Stimulated activated CD8-positive, alpha-beta memory T cell treated with anti-CD3 and anti-CD28 coated beads, Interleukin-4, amount 100 ng/mL, for 24 hours (primary cell): Measurements from ENCODE around the gene MREG.

Source experiments
- DNase-seq: peaks from one replicate; pipeline ENCODE4 v3.0.0-alpha.2; 2020; ENCODE audit warnings: low read depth

The MREG gene

GRCh38 chr2:216013080-216013909 is at the start of gene MREG:
TSS of gene MREG (minus strand) at chr2:216013551. CDS start at chr2:216013327, 224 bp downstream.
- DNase-seq, result peak; percentile 78

GRCh38 chr2:216059233-216059834 is 46.0 kb upstream of the MREG start:
- DNase-seq, result no peak

GRCh38 chr2:216057688-216058193 is 44.4 kb upstream of the MREG start:
- DNase-seq, result peak; percentile 30

- DNase-seq, result no peak
Measured at GRCh38 chr2:216056739-216057138, 43.4 kb upstream of the MREG start.

GRCh38 chr2:216055680-216056079 is 42.3 kb upstream of the MREG start:
- no peak for DNase-seq

GRCh38 chr2:216052420-216052819 is 39.1 kb upstream of the MREG start:
- DNase-seq, result no peak

- DNase-seq, result no peak
Measured at GRCh38 chr2:216051350-216051749, 38.0 kb upstream of the MREG start.

GRCh38 chr2:216049452-216049851 is 36.1 kb upstream of the MREG start:
- no peak for DNase-seq

GRCh38 chr2:216047397-216047796 is 34.0 kb upstream of the MREG start:
- no peak for DNase-seq

GRCh38 chr2:216044883-216045486 is 31.6 kb upstream of the MREG start:
- no peak for DNase-seq

- DNase-seq, result no peak
Measured at GRCh38 chr2:216043949-216044348, 30.6 kb upstream of the MREG start.

GRCh38 chr2:216041438-216041837 is 28.1 kb upstream of the MREG start:
- DNase-seq, result no peak

- DNase-seq, result no peak
Measured at GRCh38 chr2:216039918-216040317, 26.6 kb upstream of the MREG start.

- peak; percentile 67 for DNase-seq
Measured at GRCh38 chr2:216034065-216034464, 20.7 kb upstream of the MREG start.

- no peak for DNase-seq
Measured at GRCh38 chr2:216033403-216033802, 20.1 kb upstream of the MREG start.

GRCh38 chr2:216031960-216032689 is 18.8 kb upstream of the MREG start:
- DNase-seq, result no peak

- no peak for DNase-seq
Measured at GRCh38 chr2:216030216-216030615, 16.9 kb upstream of the MREG start.

- DNase-seq, result no peak
Measured at GRCh38 chr2:216029416-216030129, 16.2 kb upstream of the MREG start.

- no peak for DNase-seq
Measured at GRCh38 chr2:216024779-216025336, 11.5 kb upstream of the MREG start.

GRCh38 chr2:216023055-216023648 is 9.8 kb upstream of the MREG start:
- peak; percentile 27 for DNase-seq
